Stomach smooth muscle (tissue), 2 donors: ENCODE data around the gene IL31RA.

Experiments used
- H3K27ac ChIP-seq: one replicate; pipeline ENCODE4 v1.7.0; 2013; ENCODE audit warnings: mild to moderate bottlenecking, low read length, inconsistent platforms
- H3K27me3 ChIP-seq, 2 donors: one replicate each; pipeline ENCODE4 v1.7.0; 2013; ENCODE audit warnings: low read length in 2 of 2; ENCODE audit not compliant: insufficient read depth in 2 of 2, control insufficient read depth in 1 of 2
- H3K36me3 ChIP-seq, 2 donors: one replicate each; pipeline ENCODE4 v1.7.0; 2013; ENCODE audit warnings: low read length in 2 of 2; ENCODE audit not compliant: control insufficient read depth in 2 of 2, insufficient read depth in 2 of 2
- H3K4me1 ChIP-seq: one replicate; pipeline ENCODE4 v1.7.0; 2013; ENCODE audit warnings: low read length; ENCODE audit not compliant: control insufficient read depth, insufficient read depth
- H3K4me3 ChIP-seq, 2 donors: one replicate each; pipeline ENCODE4 v1.7.0; 2013; ENCODE audit warnings: low read length in 2 of 2
- H3K9ac ChIP-seq, 2 donors: one replicate each; pipeline ENCODE4 v1.7.0; 2013; ENCODE audit warnings: low read length in 2 of 2, mild to moderate bottlenecking in 1 of 2
- H3K9me3 ChIP-seq, 2 donors: one replicate each; pipeline ENCODE4 v1.7.0; 2013; ENCODE audit warnings: low read length in 2 of 2; ENCODE audit not compliant: control insufficient read depth in 2 of 2
- donor health status: healthy.
- donor health status: Pancreatic carcinoma.

The IL31RA gene

GRCh38 chr5:55900068-55900467, 48.9 kb downstream of the IL31RA start:
- Histone ChIP-seq H3K27ac (no peak overlapping the region), H3K9ac (no peak overlapping the region), H3K27me3 (no peaks in the 10 kb centered on the region), H3K36me3 (no peaks in the 10 kb centered on the region), H3K4me3 (no peak overlapping the region), H3K9me3 (no peaks in the 10 kb centered on the region), H3K4me1 (no peaks in the 10 kb centered on the region)

- Histone ChIP-seq H3K4me3 (no peak overlapping the region), H3K36me3 (no peaks in the 10 kb centered on the region), H3K27ac (no peak overlapping the region), H3K9me3 (no peaks in the 10 kb centered on the region), H3K9ac (no peak overlapping the region), H3K27me3 (no peaks in the 10 kb centered on the region), H3K4me1 (no peaks in the 10 kb centered on the region)
Measured at GRCh38 chr5:55900776-55901175, 49.6 kb downstream of the IL31RA start.

- Histone ChIP-seq H3K4me3 (no peak overlapping the region), H3K36me3 (no peaks in the 10 kb centered on the region), H3K9ac (no peak overlapping the region), H3K9me3 (no peaks in the 10 kb centered on the region), H3K27ac (no peak overlapping the region), H3K27me3 (no peaks in the 10 kb centered on the region), H3K4me1 (no peaks in the 10 kb centered on the region)
Measured at GRCh38 chr5:55902696-55903095, 51.5 kb downstream of the IL31RA start.

GRCh38 chr5:55903121-55903701, 52.1 kb downstream of the IL31RA start:
- H3K27me3 ChIP-seq: no peaks in the 10 kb centered on the region
- H3K9me3 ChIP-seq: no peaks in the 10 kb centered on the region
- H3K4me1 ChIP-seq: no peaks in the 10 kb centered on the region
- H3K27ac ChIP-seq: no peak overlapping the region
- no peaks in the 10 kb centered on the region for H3K36me3 ChIP-seq
- no peak overlapping the region for H3K4me3 ChIP-seq
- no peak overlapping the region for H3K9ac ChIP-seq

- no peaks in the 10 kb centered on the region for H3K4me1 ChIP-seq
- no peaks in the 10 kb centered on the region for H3K9me3 ChIP-seq
- H3K4me3 ChIP-seq: no peak overlapping the region
- H3K9ac ChIP-seq: no peak overlapping the region
- H3K27ac ChIP-seq: no peak overlapping the region
- no peaks in the 10 kb centered on the region for H3K27me3 ChIP-seq
- H3K36me3 ChIP-seq: no peaks in the 10 kb centered on the region
Measured at GRCh38 chr5:55904152-55904551, 53.0 kb downstream of the IL31RA start.

GRCh38 chr5:55905251-55905650, 54.1 kb downstream of the IL31RA start:
- Histone ChIP-seq H3K9me3 (no peaks in the 10 kb centered on the region), H3K4me1 (no peaks in the 10 kb centered on the region), H3K27me3 (no peaks in the 10 kb centered on the region), H3K27ac (no peak overlapping the region), H3K36me3 (no peaks in the 10 kb centered on the region), H3K4me3 (no peak overlapping the region), H3K9ac (no peak overlapping the region)

- Histone ChIP-seq H3K36me3 (no peaks in the 10 kb centered on the region), H3K4me3 (no peak overlapping the region), H3K9me3 (no peaks in the 10 kb centered on the region), H3K4me1 (no peaks in the 10 kb centered on the region), H3K27ac (no peak overlapping the region), H3K27me3 (no peaks in the 10 kb centered on the region), H3K9ac (no peak overlapping the region)
Measured at GRCh38 chr5:55907927-55908326, 56.8 kb downstream of the IL31RA start.

- H3K9me3 ChIP-seq: no peaks in the 10 kb centered on the region
- H3K27ac ChIP-seq: no peak overlapping the region
- H3K4me3 ChIP-seq: no peak overlapping the region
- H3K36me3 ChIP-seq: no peaks in the 10 kb centered on the region
- no peaks in the 10 kb centered on the region for H3K27me3 ChIP-seq
- H3K4me1 ChIP-seq: no peaks in the 10 kb centered on the region
- no peak overlapping the region for H3K9ac ChIP-seq
Measured at GRCh38 chr5:55908804-55909203, 57.6 kb downstream of the IL31RA start.

GRCh38 chr5:55911784-55912653, 60.9 kb downstream of the IL31RA start:
- Histone ChIP-seq H3K27me3 (no peaks in the 10 kb centered on the region), H3K9ac (no peak overlapping the region), H3K9me3 (no peaks in the 10 kb centered on the region), H3K4me3 (no peak overlapping the region), H3K36me3 (no peaks in the 10 kb centered on the region), H3K27ac (no peak overlapping the region), H3K4me1 (no peaks in the 10 kb centered on the region)

GRCh38 chr5:55913466-55914413, 62.6 kb downstream of the IL31RA start:
- Histone ChIP-seq H3K36me3 (no peaks in the 10 kb centered on the region), H3K9ac (no peak overlapping the region), H3K27me3 (no peaks in the 10 kb centered on the region), H3K4me3 (no peak overlapping the region), H3K27ac (no peak overlapping the region), H3K4me1 (no peaks in the 10 kb centered on the region), H3K9me3 (no peaks in the 10 kb centered on the region)
